GM12878 (cell line): ENCODE results near the gene SVIL.

Source experiments
- BHLHE40 ChIP-seq, 2 experiments: fragments of 450-650 bp in 1 of 2; IDR thresholded peaks; 2 replicates each; pipeline ENCODE4 v1.6.1; 2011 to 2017; ENCODE audit warnings: low read depth in 2 of 2, borderline replicate concordance in 1 of 2, improper control_type of control experiment in 1 of 2, low read length in 1 of 2, mild to moderate bottlenecking in 1 of 2
- ESRRA ChIP-seq: IDR thresholded peaks from 2 replicates; pipeline ENCODE4 v1.6.1; 2012; ENCODE audit warnings: mild to moderate bottlenecking, low read length, improper control_type of control experiment
- POLR2A ChIP-seq: IDR thresholded peaks from 2 replicates; pipeline ENCODE4 v1.6.1; 2011; ENCODE audit warnings: low read depth, mild to moderate bottlenecking, low read length
- SIN3A ChIP-seq: IDR thresholded peaks from 2 replicates; pipeline ENCODE4 v1.6.1; 2012; ENCODE audit warnings: low read depth, low read length, improper control_type of control experiment
- TF ChIP-seq, protein P1 (sequence below), 3 experiments: IDR thresholded peaks in 2 of 3; conservative IDR thresholded peaks in 1 of 3; 2 replicates each; pipeline ENCODE4 v1.5.1; 2011; ENCODE audit warnings: low read depth in 3 of 3, low read length in 3 of 3, mild to moderate bottlenecking in 3 of 3, control low read depth in 2 of 3, moderate library complexity in 2 of 3, inconsistent platforms in 1 of 3, mixed read lengths in 1 of 3; ENCODE audit not compliant: control insufficient read depth in 2 of 3, insufficient read depth in 1 of 3; ENCODE audit errors: extremely low read depth in 1 of 3
- TF ChIP-seq, protein P2 (sequence below): IDR thresholded peaks from 2 replicates; pipeline ENCODE4 v1.6.1; 2011; ENCODE audit warnings: low read depth, low read length, improper control_type of control experiment, borderline replicate concordance

DNA sequence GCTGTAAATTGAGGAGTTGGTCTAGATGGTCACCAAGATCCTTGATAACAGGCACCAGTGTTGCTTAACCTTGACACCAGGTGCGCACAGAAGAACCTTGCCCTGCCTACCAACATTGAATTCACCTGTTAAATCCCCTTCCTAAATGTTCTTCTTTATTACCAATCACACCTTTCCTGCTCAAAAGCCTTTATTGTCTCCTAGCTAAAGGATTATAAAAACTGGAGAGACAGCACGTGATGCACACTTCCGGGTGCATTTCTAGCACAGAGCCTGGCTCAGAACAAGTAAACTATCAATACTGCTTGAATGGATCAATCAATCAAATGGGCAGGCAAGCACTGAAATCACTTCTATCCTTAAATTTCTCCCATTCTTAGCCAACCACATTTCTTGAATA, 56.3 kb downstream of the SVIL start:
- TF ChIP-seq, protein P1, sequence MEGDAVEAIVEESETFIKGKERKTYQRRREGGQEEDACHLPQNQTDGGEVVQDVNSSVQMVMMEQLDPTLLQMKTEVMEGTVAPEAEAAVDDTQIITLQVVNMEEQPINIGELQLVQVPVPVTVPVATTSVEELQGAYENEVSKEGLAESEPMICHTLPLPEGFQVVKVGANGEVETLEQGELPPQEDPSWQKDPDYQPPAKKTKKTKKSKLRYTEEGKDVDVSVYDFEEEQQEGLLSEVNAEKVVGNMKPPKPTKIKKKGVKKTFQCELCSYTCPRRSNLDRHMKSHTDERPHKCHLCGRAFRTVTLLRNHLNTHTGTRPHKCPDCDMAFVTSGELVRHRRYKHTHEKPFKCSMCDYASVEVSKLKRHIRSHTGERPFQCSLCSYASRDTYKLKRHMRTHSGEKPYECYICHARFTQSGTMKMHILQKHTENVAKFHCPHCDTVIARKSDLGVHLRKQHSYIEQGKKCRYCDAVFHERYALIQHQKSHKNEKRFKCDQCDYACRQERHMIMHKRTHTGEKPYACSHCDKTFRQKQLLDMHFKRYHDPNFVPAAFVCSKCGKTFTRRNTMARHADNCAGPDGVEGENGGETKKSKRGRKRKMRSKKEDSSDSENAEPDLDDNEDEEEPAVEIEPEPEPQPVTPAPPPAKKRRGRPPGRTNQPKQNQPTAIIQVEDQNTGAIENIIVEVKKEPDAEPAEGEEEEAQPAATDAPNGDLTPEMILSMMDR (IDR thresholded peaks at IDR 0.05 in 2 of 3, conservative IDR thresholded peaks at IDR 0.05 in 1 of 3; ENCODE audit: control insufficient read depth in 2 of 3, extremely low read depth in 1 of 3, insufficient read depth in 1 of 3, low read depth in 3 of 3, low read length in 3 of 3): no peak
- no peak for TF ChIP-seq ESRRA
- TF ChIP-seq POLR2A: no peak
- no peak for TF ChIP-seq BHLHE40 (IDR thresholded peaks at IDR 0.05; ENCODE audit: borderline replicate concordance in 1 of 2, low read depth in 2 of 2, low read length in 1 of 2)
- no peak for TF ChIP-seq SIN3A
- TF ChIP-seq, protein P2, sequence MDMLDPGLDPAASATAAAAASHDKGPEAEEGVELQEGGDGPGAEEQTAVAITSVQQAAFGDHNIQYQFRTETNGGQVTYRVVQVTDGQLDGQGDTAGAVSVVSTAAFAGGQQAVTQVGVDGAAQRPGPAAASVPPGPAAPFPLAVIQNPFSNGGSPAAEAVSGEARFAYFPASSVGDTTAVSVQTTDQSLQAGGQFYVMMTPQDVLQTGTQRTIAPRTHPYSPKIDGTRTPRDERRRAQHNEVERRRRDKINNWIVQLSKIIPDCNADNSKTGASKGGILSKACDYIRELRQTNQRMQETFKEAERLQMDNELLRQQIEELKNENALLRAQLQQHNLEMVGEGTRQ: no peak
